Aorta (tissue), 4 donors: Measurements from ENCODE around the gene SIRT4. TPM values are rescaled to one million over a fixed set of nuclear protein-coding genes. Genes with fewer than 3 reads are reported as not detected.

Source experiments
- polyA plus RNA-seq, 2 donors: library from polyadenylated mRNA; stranded (reverse); fragments of 200-250 nt; gene quantifications; one replicate each; pipeline ENCODE4 v1.2.3, GENCODE V29; 2013
- total RNA-seq, 2 donors: library from RNA; stranded (reverse); fragmentation: NEBNext Ultra II Directional; extraction: Animal tissue kit (Norgen Biotek cat#: 25700); gene quantifications; one replicate each; pipeline ENCODE4 v1.2.1, GENCODE V29; 2021
- donor health status: healthy with polysubstance abuse.
- donor health status: Bipolar disorder and iron deficiency.
- donor health status: DM: no; HTN: no; CAD: no.
- donor health status: DM: yes; HTN: yes; CAD: no.

Gene SIRT4
- total and polyA plus RNA-seq, 4 donors, result 0.39 to 2.5 (median 1.7) TPM

Other genes starting within 250 kb of the SIRT4 start
- 10 to 100 TPM; 47.4 to 52.6 TPM for gene RAB35, start 185.6 kb upstream of the SIRT4 start, total RNA-seq
- 10 to 100 TPM; 15.7 to 23.7 TPM for gene RAB35, start 185.6 kb upstream of the SIRT4 start, polyA plus RNA-seq
- gene GCN1, start 107.6 kb upstream of the SIRT4 start, total RNA-seq, result 10 to 100 TPM; 75.1 to 89.8 TPM
- 10 to 100 TPM in 1 of 2 donors, 1 to 10 TPM in 1; 6.4 to 22.1 TPM for gene GCN1, start 107.6 kb upstream of the SIRT4 start, polyA plus RNA-seq
- gene RPLP0, start 101.2 kb upstream of the SIRT4 start, total RNA-seq, result 1,000 to 10,000 TPM; 1,136 to 1,236 TPM
- gene RPLP0, start 101.2 kb upstream of the SIRT4 start, polyA plus RNA-seq, result 1,000 to 10,000 TPM; 2,250 to 2,543 TPM
- gene PXN, start 36.6 kb upstream of the SIRT4 start, total RNA-seq, result 100 to 1,000 TPM; 111 to 138 TPM
- 10 to 100 TPM; 31.3 to 79.9 TPM for gene PXN, start 36.6 kb upstream of the SIRT4 start, polyA plus RNA-seq
- over 10,000 TPM; 15,052 to 24,410 TPM for gene RNU4-2, start 10.4 kb upstream of the SIRT4 start, total RNA-seq
- gene RNU4-2, start 10.4 kb upstream of the SIRT4 start, polyA plus RNA-seq, result not detected
- gene RNU4-1, start 9.1 kb upstream of the SIRT4 start, total RNA-seq, result 1,000 to 10,000 TPM; 1,718 to 2,225 TPM
- not detected for gene RNU4-1, start 9.1 kb upstream of the SIRT4 start, polyA plus RNA-seq
- 1 to 10 TPM in 1 of 2 donors, under 1 TPM in 1; 0.91 to 1.2 TPM for gene PLA2G1B, start 25.5 kb downstream of the SIRT4 start, total RNA-seq
- gene PLA2G1B, start 25.5 kb downstream of the SIRT4 start, polyA plus RNA-seq, result 1 to 10 TPM; 2.0 to 3.9 TPM
- gene MSI1, start 66.8 kb downstream of the SIRT4 start, total RNA-seq, result 1 to 10 TPM in 1 of 2 donors, under 1 TPM in 1; 0.32 to 1.3 TPM
- under 1 TPM in 1 of 2 donors, not detected in 1; 0.75 TPM for gene MSI1, start 66.8 kb downstream of the SIRT4 start, polyA plus RNA-seq
- gene COX6A1, start 135.8 kb downstream of the SIRT4 start, total RNA-seq, result 100 to 1,000 TPM; 176 to 246 TPM
- 100 to 1,000 TPM; 355 to 498 TPM for gene COX6A1, start 135.8 kb downstream of the SIRT4 start, polyA plus RNA-seq
- 10 to 100 TPM; 13.0 to 14.1 TPM for gene TRIAP1, start 144.1 kb downstream of the SIRT4 start, total RNA-seq
- 10 to 100 TPM; 19.7 to 43.1 TPM for gene TRIAP1, start 144.1 kb downstream of the SIRT4 start, polyA plus RNA-seq
- 10 to 100 TPM; 22.1 to 24.5 TPM for gene GATC, start 144.1 kb downstream of the SIRT4 start, total RNA-seq
- gene GATC, start 144.1 kb downstream of the SIRT4 start, polyA plus RNA-seq, result 10 to 100 TPM in 1 of 2 donors, 1 to 10 TPM in 1; 9.8 to 11.5 TPM
- 10 to 100 TPM; 91.2 to 96.6 TPM for gene SRSF9, start 167.4 kb downstream of the SIRT4 start, total RNA-seq
- 10 to 100 TPM; 77.5 to 95.8 TPM for gene SRSF9, start 167.4 kb downstream of the SIRT4 start, polyA plus RNA-seq
- gene DYNLL1, start 193.8 kb downstream of the SIRT4 start, total RNA-seq, result 100 to 1,000 TPM; 236 to 262 TPM
- gene DYNLL1, start 193.8 kb downstream of the SIRT4 start, polyA plus RNA-seq, result 100 to 1,000 TPM; 287 to 686 TPM
- 10 to 100 TPM; 12.0 to 18.3 TPM for gene COQ5, start 226.8 kb downstream of the SIRT4 start, total RNA-seq
- 10 to 100 TPM; 25.0 to 26.0 TPM for gene COQ5, start 226.8 kb downstream of the SIRT4 start, polyA plus RNA-seq
- 100 to 1,000 TPM; 184 to 200 TPM for gene RNF10, start 232.0 kb downstream of the SIRT4 start, total RNA-seq
- 100 to 1,000 TPM in 1 of 2 donors, 10 to 100 TPM in 1; 74.0 to 156 TPM for gene RNF10, start 232.0 kb downstream of the SIRT4 start, polyA plus RNA-seq